Measurements from ENCODE around the gene SLC24A3.

The SLC24A3 gene

GRCh38 chr20:19244291-19244690 is 31.8 kb downstream of the SLC24A3 start:
- DNase-seq, result no peak

- DNase-seq, result no peak
Observed at GRCh38 chr20:19249106-19249879, 36.9 kb downstream of the SLC24A3 start.

GRCh38 chr20:19250346-19250745 is 37.9 kb downstream of the SLC24A3 start:
- DNase-seq, result no peak

DNA sequence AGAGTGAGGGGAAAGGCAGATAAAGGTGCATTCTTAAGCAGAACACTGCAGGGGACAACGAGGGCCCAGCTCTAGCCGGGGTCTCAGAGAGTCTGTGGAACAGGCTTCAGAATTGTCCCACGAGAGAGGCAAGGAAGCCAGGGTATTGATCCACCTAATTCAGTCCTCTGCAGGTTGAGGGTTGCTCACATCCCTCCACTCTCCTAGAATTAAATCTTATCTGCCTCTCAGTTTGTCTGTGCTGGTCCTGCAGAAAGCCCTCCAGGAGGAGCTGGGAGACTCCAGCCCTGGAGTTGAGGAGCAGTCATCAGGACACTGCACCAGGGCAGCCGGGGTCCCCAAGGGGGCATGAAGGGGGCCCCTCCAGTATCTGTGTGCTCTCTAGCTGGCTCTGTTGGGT is 39.1 kb downstream of the SLC24A3 start:
- no peak for DNase-seq

- no peak for DNase-seq
Observed at GRCh38 chr20:19251958-19252357, 39.5 kb downstream of the SLC24A3 start.

- no peak for DNase-seq
Observed at GRCh38 chr20:19252451-19253120, 40.1 kb downstream of the SLC24A3 start.

DNA sequence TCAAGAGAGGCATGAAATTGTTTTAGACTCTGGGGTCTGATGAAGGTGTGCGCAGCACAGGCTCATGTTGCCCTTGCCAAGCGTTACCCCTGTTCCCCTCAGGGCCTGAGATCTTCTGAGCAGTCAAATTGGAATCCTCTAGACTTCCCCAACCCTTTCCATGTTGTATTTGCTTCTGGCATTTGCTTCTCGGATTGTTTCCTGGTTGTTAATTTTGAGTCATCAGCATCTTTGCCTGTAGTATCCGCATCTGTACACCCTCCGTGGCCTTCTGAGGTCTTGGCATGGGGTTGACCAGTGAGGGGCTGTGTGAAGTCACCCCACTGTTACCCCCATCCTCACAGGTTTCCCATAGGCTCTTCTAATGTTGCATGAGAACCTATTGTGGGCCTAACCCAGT is 40.9 kb downstream of the SLC24A3 start:
- no peak for DNase-seq

- no peak for DNase-seq
Observed at GRCh38 chr20:19253916-19254820, 41.7 kb downstream of the SLC24A3 start.

DNA sequence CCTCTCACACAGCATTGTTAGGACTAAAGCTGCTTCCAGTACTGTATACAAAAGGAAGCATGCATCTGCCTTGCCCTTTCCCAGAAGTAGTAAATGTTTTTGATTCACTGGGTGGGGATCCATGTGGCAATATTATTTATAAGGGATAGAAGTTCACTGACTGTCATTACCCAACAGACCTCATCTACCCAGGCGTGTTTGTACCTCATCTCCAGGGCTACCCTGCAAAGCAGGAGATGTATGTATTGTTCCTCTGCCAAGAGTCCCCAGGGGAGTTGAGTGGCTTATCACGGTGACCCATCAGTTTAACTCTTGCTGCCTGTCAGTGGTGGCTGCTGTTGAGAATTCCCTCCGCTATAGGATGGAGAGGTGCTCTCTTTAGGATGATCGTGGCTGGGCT is 42.5 kb downstream of the SLC24A3 start:
- no peak for DNase-seq

- no peak for DNase-seq
Observed at GRCh38 chr20:19256085-19256484, 43.6 kb downstream of the SLC24A3 start.

DNA sequence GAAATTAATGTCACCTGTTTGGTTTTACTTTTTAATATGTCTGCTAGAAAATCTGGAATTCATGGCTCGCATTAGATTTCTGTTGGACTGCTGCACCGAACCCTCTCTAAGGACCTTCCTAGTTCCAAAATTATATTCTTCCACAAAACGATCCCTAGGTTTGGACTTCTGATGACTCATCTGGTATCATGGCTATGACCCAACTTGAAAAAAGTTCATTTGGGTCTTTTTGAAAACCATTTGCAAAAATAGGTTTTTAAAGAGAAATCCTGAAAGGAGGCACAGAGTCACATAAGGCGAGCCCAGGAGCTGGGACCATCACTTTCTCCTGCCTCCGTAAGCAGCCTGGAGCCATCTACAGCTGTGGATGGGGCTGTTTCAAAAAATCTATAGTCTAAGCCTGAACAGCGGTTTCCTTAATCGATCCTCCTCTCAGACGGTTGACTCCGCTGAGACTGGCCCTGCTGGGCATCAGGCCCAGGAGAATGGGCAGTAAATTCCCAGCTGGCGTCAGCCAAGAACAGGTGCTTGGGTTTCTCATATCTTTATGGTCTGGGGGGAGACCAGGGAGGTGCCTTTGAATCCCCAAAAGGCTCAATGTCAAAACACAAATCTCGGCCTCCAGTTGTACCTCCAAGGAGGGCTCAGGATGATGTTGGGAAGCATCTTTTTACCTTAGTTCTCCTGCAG is 44.6 kb downstream of the SLC24A3 start:
- no peak for DNase-seq

DNA sequence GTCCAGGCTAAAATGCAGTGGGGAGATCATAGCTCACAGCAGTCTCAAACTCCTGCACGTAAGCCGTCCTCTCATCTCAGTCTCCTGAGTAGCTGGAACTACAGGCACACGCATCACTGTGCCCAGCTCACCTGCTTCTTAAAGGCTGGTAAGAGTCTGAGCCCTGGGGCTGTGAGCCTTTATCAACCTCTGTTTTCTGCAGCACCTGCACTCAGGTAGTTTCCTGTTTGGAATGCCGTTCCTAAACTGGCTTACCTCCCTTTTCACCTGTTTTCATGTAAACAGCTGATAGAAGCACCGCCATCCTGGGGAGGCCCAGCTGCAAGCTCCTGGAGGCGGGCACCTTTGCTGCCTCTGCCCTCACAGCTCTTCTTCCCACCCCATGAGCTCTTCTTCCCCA is 45.4 kb downstream of the SLC24A3 start:
- DNase-seq, result no peak

GRCh38 chr20:19259141-19259591 is 46.7 kb downstream of the SLC24A3 start:
- DNase-seq, result no peak

DNA sequence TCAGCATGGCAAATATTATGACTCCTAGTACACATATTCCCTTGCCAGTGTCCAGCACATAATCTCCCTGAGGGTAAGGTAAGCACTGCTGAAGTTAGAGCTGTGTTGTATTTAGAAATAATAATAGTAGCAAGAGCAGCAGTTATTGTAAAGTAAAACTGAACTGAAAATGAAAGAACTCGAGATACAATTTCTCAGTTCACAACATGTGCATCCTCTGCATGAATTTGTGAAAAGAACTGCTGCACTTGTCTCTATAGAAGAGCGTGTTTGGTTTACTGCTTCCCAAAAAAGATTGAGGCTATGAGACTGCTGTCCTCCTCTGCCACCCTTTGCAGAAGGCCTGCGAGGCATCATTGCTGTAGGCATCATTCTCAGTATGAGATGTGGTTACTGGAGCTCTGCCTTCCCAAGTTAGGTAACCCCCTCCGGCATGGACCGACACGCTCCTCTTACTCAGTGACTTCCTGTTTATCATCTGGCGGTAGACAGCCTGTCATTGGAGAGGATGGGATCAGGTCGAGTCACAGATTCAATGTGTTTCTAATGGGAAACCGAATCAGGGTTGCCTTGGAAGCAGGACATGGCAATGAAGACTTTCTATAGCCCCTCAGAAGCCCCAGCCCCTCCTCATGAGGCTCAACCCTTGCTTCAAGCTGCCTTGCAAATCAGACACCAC is 48.1 kb downstream of the SLC24A3 start:
- no peak for DNase-seq

- no peak for DNase-seq
Observed at GRCh38 chr20:19264191-19264590, 51.7 kb downstream of the SLC24A3 start.

GRCh38 chr20:19265646-19266374 is 53.4 kb downstream of the SLC24A3 start:
- no peak for DNase-seq

DNA sequence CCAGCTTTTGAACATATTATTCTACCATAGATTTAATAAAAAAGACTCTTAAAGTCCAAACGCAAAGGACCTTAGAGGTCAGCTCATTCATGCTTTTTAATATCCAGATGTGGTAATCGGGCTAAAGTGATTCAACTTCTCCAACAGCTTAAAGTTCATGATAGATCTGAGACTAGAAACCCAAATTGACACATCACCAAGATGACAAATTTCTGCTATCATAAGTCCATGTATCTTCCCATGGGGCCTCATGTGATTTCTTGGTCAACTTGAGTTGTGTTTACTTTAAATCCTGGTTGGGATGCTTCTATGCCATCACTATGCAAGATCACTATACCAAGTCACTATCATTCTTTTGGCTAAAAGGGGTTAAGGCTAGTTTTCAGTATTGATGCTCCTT is 56.0 kb downstream of the SLC24A3 start:
- DNase-seq, result no peak

DNA sequence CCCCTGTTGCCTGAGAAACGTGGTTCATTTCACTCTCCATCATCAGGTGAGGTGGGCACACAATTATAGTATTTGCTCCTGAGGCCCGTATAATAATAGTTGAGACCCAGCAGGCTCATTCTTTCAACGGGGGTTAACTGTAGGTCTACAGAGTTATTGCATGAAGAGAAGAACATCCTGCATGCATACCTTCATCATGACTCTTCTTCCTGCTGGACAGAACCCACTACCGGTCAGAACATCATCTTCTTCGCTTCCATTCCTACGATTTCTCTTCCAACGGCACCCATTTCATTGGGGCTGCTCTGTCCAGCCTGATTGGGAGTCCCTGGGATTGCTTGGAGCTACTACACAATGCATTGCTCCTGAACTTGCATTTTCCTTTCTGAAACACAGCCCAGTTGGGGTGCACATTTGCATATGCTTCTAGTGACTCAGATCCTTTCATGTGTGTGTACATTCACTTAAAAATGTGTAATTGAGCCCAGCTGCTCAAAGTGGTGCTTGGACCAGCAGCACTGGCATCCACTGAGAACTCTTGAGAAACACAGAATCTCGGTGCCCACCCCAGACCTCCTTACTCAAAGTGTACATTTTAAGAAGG is 57.4 kb downstream of the SLC24A3 start:
- no peak for DNase-seq

GRCh38 chr20:19271879-19272651 is 59.6 kb downstream of the SLC24A3 start:
- no peak for DNase-seq

DNA sequence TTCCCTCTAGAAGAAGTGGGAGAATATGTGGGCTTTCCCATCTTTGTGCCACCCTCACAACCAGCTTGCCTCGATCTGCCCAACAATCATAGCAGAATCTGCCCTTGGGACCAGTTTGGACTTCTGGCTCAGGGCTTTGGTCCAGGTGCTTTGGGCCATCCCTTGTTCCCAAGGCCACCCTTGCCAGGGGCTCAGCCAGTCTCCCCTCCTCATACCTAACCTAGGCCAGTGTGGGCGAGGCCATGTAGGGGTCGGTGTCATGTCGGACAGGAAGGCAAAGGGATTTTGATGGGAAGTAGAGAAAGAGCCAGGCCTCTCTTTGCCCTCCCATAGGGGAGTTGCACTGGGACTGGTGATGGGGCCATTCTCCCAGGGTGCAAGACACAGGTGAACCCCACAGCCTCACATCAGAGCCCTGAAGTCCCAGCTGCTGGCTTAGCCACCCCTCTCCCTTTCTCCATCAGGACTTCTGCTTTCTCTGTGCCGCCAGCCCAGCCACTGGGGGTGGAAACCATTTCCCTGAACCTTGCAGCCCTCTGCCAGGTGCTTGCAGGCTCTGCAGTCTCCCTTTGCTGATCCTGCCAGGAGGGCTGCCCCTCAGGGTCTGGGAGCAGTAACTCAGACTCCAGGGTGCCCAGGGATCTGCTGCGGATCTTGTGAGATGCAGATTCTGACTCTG is 60.7 kb downstream of the SLC24A3 start:
- DNase-seq, result no peak

All from femur (tissue), 1 donor.